Prostate gland (tissue), 2 donors: Measurements from ENCODE around the gene ZBTB4.

Experiments used
- POLR2A ChIP-seq: fragments of 450-650 bp; IDR thresholded peaks from one replicate; pipeline ENCODE4 v1.6.1; 2016; ENCODE audit warnings: antibody characterized with exemption, mild to moderate bottlenecking
- POLR2AphosphoS5 ChIP-seq: sonication (generic); formaldehyde crosslinking; IDR thresholded peaks from one replicate; pipeline ENCODE4 v1.6.1; 2017; ENCODE audit warnings: antibody characterized with exemption
- TF ChIP-seq, protein P1 (sequence below), 4 experiments: fragments of 200-600 bp in 2 of 4; fragments of 450-650 bp in 2 of 4; sonication (generic) in 2 of 4; IDR thresholded peaks; 1 replicate in 3 of 4; 2 replicates in 1 of 4; pipeline ENCODE4 v1.5.1; 2016 to 2019; ENCODE audit warnings: antibody characterized with exemption in 4 of 4, mild to moderate bottlenecking in 2 of 4, moderate library complexity in 2 of 4

DNA sequence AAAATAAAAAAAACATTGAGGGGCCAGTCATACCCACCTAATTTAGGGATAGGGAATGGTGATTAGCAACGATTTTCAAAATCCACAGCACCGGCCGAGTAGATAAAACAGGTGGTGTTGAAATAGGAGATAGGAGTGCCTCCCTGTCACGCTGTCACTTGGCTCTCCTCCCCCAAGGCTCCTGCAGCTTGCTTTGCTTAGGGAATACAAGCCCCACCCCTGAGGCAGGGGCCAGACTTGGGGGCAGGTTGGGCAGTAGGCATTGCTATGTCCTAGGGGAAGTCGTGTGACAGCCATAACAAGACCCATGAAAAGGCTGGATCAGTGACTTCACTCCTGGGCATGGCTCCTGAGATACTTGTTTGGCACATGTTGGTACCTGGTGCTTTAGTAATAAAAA, 30.5 kb upstream of the ZBTB4 start:
- TF ChIP-seq POLR2AphosphoS5 (no peak), POLR2A (no peak)
- TF ChIP-seq, protein P1, sequence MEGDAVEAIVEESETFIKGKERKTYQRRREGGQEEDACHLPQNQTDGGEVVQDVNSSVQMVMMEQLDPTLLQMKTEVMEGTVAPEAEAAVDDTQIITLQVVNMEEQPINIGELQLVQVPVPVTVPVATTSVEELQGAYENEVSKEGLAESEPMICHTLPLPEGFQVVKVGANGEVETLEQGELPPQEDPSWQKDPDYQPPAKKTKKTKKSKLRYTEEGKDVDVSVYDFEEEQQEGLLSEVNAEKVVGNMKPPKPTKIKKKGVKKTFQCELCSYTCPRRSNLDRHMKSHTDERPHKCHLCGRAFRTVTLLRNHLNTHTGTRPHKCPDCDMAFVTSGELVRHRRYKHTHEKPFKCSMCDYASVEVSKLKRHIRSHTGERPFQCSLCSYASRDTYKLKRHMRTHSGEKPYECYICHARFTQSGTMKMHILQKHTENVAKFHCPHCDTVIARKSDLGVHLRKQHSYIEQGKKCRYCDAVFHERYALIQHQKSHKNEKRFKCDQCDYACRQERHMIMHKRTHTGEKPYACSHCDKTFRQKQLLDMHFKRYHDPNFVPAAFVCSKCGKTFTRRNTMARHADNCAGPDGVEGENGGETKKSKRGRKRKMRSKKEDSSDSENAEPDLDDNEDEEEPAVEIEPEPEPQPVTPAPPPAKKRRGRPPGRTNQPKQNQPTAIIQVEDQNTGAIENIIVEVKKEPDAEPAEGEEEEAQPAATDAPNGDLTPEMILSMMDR (IDR thresholded peaks at IDR 0.05): no peak
